Stimulated activated CD8-positive, alpha-beta memory T cell treated with anti-CD3 and anti-CD28 coated beads, Interleukin-12 subunit alpha, Interleukin-12 subunit beta, amount 100 ng/mL, for 1 hour (primary cell): ENCODE results near the gene PCDHB3.
"Not testable (repeated sequence)": the region's sequence is repeated elsewhere in the genome, so short reads cannot be mapped to it uniquely, and the experiment has no call there.

Source experiments
- DNase-seq: peaks from one replicate; pipeline ENCODE4 v3.0.0-alpha.2; 2020; ENCODE audit warnings: low read depth

Gene PCDHB3

DNA sequence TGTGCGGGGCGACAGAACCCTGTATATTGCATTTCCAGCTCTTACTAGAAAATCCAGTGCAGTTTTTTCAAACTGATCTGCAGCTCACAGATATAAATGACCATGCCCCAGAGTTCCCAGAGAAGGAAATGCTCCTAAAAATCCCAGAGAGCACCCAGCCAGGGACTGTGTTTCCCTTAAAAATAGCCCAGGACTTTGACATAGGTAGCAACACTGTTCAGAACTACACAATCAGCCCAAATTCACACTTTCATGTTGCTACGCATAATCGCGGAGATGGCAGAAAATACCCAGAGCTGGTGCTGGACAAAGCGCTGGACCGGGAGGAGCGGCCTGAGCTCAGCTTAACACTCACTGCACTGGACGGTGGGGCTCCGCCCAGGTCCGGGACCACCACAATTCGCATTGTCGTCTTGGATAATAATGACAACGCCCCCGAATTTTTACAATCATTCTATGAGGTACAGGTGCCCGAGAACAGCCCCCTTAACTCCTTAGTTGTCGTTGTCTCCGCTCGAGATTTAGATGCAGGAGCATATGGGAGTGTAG is 35.5 kb downstream of the PCDHB3 start:
- no peak for DNase-seq

DNA sequence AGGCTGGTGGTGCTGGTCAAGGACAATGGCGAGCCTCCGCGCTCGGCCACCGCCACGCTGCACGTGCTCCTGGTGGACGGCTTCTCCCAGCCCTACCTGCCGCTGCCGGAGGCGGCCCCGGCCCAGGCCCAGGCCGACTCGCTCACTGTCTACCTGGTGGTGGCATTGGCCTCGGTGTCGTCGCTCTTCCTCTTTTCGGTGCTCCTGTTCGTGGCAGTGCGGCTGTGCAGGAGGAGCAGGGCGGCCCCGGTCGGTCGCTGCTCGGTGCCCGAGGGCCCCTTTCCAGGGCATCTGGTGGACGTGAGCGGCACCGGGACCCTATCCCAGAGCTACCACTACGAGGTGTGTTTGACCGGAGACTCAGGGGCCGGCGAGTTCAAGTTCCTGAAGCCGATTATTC is 37.1 kb downstream of the PCDHB3 start:
- DNase-seq, result not testable (repeated sequence)

DNA sequence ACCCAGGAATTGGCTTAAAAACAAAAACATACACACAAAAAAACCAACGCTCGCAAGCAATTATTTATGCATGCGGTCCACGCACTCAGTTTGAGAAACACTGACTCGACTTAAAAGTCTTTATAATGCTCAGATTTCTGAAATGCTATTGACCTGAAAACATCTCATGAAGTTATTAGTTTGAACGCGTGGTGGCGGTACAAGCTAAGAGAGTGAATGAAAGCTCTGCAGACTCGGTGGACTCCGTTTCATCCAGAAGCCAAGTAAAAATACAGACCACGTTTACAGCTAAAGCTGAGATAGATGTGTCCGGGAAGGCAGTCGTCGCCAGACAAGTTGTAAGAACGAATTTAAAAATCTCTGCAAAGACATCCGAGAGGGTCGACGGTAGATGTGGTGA is 49.5 kb downstream of the PCDHB3 start, which contains the start of gene PCDHB6:
Gene PCDHB6, plus strand, starts transcription at position 246 of the 400 bp plus-strand sequence. CDS start 201 bp downstream, outside the sequence.
- DNase-seq, result no peak

DNA sequence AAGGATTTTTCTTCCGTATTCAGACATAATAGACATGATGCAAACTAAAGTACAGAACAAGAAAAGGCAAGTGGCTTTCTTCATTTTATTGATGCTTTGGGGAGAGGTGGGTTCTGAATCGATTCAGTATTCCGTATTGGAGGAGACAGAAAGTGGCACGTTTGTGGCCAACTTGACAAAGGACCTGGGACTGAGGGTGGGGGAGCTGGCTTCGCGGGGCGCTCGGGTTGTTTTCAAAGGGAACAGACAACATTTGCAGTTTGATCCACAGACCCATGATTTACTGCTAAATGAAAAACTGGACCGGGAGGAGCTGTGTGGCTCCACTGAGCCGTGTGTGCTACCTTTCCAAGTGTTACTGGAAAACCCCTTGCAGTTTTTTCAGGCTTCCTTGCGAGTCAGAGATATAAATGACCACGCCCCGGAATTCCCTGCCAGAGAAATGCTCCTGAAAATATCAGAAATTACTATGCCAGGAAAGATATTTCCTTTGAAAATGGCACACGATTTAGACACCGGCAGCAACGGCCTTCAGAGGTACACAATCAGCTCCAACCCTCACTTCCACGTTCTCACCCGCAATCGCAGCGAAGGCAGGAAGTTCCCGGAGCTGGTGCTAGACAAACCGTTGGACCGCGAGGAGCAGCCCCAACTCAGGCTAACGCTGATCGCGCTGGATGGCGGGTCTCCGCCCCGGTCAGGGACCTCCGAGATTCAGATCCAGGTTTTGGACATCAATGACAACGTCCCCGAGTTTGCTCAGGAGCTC is 50.1 kb downstream of the PCDHB3 start:
- no peak for DNase-seq

DNA sequence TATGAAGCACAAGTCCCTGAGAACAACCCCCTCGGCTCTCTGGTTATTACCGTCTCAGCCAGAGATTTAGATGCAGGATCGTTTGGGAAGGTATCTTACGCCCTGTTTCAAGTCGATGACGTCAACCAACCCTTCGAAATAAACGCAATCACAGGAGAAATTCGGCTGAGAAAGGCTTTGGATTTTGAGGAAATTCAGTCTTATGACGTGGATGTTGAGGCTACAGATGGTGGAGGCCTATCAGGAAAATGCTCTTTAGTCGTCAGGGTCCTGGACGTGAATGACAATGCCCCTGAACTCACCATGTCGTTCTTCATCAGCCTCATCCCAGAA is 50.7 kb downstream of the PCDHB3 start:
- DNase-seq, result no peak

DNA sequence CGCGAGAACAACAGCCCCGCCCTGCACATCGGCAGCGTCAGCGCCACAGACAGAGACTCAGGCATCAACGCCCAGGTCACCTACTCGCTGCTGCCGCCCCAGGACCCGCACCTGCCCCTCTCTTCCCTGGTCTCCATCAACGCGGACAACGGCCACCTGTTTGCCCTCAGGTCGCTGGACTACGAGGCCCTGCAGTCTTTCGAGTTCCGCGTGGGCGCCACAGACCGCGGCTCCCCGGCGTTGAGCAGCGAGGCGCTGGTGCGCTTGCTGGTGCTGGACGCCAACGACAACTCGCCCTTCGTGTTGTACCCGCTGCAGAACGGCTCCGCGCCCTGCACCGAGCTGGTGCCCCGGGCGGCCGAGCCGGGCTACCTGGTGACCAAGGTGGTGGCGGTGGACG is 51.4 kb downstream of the PCDHB3 start:
- not testable (repeated sequence) for DNase-seq

DNA sequence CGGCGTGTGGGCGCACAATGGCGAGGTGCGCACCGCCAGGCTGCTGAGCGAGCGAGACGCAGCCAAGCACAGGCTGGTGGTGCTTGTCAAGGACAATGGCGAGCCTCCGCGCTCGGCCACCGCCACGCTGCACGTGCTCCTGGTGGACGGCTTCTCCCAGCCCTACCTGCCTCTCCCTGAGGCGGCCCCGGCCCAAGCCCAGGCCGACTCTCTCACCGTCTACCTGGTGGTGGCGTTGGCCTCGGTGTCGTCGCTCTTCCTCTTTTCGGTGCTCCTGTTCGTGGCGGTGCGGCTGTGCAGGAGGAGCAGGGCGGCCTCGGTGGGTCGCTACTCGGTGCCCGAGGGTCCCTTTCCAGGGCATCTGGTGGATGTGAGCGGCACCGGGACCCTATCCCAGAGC is 51.8 kb downstream of the PCDHB3 start:
- DNase-seq, result not testable (repeated sequence)
